GM21423 (cell line): Measurements from ENCODE around the gene APLF.
"Not testable (repeated sequence)": the region's sequence is repeated elsewhere in the genome, so short reads cannot be mapped to it uniquely, and the experiment has no call there.

ENCODE experiments used
- ATAC-seq: cut with Tn5 transposase; IDR thresholded peaks from one replicate; pipeline ENCODE4 v1.9.1; 2021; ENCODE audit warnings: mild to moderate bottlenecking, moderate library complexity; ENCODE audit not compliant: unreplicated experiment

Gene APLF

GRCh38 chr2:68475110-68475509 is 7.7 kb downstream of the APLF start:
- no peak for ATAC-seq

GRCh38 chr2:68475576-68475975 is 8.2 kb downstream of the APLF start:
- no peak for ATAC-seq

GRCh38 chr2:68476454-68476853 is 9.1 kb downstream of the APLF start:
- ATAC-seq = no peak

GRCh38 chr2:68478688-68479087 is 11.3 kb downstream of the APLF start:
- no peak for ATAC-seq

- ATAC-seq = no peak
Measured at GRCh38 chr2:68482296-68482820, 15.0 kb downstream of the APLF start.

- no peak for ATAC-seq
Measured at GRCh38 chr2:68483011-68483410, 15.6 kb downstream of the APLF start.

- ATAC-seq = no peak
Measured at GRCh38 chr2:68487773-68488355, 20.5 kb downstream of the APLF start.

- not testable (repeated sequence) for ATAC-seq
Measured at GRCh38 chr2:68488605-68489004, 21.2 kb downstream of the APLF start.

- no peak for ATAC-seq
Measured at GRCh38 chr2:68489282-68489681, 21.9 kb downstream of the APLF start.

- ATAC-seq = no peak
Measured at GRCh38 chr2:68491582-68491981, 24.2 kb downstream of the APLF start.

- ATAC-seq = no peak
Measured at GRCh38 chr2:68499133-68499532, 31.7 kb downstream of the APLF start.

- no peak for ATAC-seq
Measured at GRCh38 chr2:68500649-68501048, 33.3 kb downstream of the APLF start.

GRCh38 chr2:68501768-68502167 is 34.4 kb downstream of the APLF start:
- ATAC-seq = no peak

GRCh38 chr2:68505603-68506159 is 38.3 kb downstream of the APLF start:
- no peak for ATAC-seq

GRCh38 chr2:68506170-68506569 is 38.8 kb downstream of the APLF start:
- ATAC-seq = no peak

GRCh38 chr2:68512326-68512725 is 44.9 kb downstream of the APLF start:
- ATAC-seq = no peak

GRCh38 chr2:68512966-68513365 is 45.6 kb downstream of the APLF start:
- no peak for ATAC-seq

- no peak for ATAC-seq
Measured at GRCh38 chr2:68514316-68514929, 47.0 kb downstream of the APLF start.

- ATAC-seq = no peak
Measured at GRCh38 chr2:68516051-68516955, 48.9 kb downstream of the APLF start.

GRCh38 chr2:68519236-68519635 is 51.9 kb downstream of the APLF start:
- ATAC-seq = no peak

- no peak for ATAC-seq
Measured at GRCh38 chr2:68521037-68521436, 53.7 kb downstream of the APLF start.
